GM21390 (cell line): ENCODE data around the gene UBE3B.

Source experiments
- ATAC-seq: cut with Tn5 transposase; IDR thresholded peaks from one replicate; pipeline ENCODE4 v1.9.1; 2021; ENCODE audit not compliant: unreplicated experiment

Gene UBE3B

DNA sequence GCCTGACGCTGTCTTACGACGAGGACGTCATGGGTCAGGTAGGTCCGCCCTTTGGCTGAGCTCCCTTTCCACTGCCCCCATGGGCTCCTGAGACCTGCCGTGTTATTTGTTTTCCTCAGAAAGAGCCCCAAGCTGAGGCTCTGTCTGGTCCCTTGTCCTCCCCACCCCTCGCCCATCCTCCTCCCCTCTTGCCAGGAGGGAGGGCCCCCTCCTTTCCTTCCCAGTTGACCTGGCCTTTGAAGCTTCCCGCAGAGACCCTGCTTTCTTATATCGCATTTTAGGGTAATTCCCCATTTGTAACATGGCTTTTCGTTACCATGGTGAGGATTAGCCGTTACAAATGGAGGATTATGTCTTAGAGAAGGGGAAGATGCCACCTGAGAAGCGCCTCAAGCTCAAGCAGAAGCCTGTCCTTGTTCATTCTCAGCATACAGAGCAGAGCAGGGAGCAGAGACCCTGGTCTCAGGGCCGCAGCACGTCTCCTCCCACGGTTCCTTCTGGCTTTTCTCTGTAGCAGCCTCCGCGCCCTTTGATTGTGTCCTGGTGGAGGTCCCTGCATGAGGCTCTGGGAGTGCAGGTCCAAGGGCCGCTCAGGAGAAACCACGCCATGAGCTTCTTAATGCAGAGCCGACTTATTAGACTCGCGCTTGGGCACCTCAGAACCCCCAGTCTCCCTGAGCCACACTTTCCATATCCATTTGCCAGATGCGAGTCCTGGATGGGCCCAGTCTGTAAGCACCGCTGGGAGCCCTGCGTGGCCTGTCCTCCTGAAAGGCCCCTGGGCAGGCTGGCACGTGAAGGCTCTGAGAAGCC lies 47.2 kb downstream of the UBE3B start:
- ATAC-seq, result no peak

DNA sequence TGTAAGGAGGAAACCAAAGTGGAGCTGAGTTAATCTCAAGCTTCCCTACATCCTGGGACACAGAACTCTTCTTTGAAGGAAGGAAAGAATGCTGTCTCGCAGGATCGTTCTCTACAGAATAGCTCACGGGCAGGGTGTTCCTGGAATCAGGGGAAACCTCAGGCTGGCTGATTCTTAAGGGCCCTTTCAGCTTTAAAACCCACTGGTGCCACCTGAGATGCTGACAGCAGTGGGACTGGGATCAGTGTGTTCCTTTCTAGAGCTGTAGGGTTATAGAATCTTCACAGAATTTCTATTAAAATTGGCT lies 47.8 kb downstream of the UBE3B start:
- ATAC-seq, result no peak

DNA sequence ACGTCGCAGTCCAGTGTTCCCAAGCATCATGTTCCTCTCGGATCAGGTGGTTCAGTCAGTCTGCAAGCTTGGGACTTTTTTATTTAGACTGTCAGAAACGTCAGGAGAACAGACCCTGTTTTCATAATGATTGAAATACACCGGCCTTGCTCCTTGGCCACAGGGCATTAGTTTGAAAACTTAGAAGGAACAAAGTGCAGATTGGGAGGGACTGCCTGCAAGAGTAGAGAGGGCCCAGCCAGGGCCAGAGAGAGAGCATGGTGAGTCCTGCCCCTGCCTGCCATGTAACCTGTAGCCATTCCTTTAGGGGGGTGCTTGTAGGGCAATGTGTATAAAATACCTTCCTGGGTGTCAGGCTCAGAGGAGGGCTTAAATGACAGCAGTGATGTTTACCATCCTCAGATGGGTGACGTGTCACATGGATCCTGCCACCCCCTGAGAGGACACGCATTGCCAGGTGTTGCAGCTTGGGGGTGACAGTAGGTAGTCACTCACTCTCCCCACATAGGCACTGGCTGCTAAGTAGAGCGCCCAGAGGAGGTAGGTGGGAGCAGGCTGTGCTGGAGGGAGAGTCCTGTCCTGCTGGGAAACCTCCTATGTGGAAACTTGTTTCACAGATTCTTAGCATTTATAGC lies 50.2 kb downstream of the UBE3B start:
- no peak for ATAC-seq

DNA sequence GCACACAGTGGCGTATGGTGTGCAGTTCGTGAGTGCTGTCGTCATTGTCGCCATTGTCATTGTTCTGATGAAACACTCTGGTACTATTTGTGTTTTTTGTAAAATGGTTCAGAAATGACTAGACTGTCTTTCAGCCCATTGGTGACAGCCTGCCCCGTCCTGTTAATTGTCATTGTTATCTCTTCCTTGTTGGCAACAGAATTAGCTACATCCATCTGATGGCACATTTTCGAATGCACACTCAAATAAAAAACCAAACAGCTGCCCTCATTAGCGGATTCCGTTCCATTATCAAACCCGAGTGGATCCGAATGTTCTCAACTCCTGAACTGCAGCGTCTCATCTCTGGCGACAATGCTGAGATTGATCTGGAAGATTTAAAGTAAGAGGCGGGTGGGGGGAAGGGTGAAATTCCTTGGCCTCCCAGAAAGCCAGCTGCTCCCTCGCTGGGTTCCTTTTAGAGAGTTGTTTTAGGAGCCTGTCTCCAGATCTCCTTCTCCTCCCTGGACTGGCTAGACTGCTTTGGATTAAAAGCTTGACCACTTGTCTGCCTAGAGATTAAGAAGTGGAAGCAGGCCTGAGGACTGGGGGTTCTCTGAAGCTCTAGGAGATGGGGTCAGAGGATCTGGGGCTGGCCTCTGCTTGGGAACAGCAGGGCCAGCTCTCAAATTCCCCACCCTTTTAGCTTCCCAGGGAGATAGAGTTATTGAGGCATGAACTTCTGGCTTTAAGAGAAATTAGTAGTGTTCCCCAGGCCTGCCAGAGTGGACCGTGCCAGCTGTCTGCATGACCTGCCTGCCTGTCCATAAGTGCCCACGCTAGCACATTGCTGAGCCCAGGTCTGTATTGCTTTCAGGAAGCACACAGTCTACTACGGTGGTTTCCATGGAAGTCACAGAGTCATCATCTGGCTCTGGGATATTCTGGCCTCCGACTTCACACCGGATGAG lies 52.5 kb downstream of the UBE3B start:
- ATAC-seq, result no peak

DNA sequence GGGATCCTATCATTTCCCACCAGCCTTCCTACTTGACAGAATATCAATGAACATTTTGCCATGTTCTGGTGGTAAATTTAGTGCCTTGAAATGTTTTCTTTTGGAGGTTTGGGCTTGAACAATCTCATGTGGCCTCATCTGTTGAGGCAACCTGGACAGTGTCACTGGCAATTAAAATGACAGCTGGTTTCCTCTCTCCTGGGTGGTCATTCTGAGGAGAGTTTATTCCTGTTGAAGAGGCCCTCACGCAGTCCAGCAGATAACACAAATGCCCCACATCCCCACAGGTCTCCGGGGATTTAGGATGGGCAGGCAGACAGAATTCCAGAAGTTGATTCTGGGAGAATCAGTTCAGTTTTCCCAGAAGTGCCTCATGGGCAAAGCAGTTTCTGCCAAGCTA lies 54.0 kb downstream of the UBE3B start:
- ATAC-seq, result no peak

DNA sequence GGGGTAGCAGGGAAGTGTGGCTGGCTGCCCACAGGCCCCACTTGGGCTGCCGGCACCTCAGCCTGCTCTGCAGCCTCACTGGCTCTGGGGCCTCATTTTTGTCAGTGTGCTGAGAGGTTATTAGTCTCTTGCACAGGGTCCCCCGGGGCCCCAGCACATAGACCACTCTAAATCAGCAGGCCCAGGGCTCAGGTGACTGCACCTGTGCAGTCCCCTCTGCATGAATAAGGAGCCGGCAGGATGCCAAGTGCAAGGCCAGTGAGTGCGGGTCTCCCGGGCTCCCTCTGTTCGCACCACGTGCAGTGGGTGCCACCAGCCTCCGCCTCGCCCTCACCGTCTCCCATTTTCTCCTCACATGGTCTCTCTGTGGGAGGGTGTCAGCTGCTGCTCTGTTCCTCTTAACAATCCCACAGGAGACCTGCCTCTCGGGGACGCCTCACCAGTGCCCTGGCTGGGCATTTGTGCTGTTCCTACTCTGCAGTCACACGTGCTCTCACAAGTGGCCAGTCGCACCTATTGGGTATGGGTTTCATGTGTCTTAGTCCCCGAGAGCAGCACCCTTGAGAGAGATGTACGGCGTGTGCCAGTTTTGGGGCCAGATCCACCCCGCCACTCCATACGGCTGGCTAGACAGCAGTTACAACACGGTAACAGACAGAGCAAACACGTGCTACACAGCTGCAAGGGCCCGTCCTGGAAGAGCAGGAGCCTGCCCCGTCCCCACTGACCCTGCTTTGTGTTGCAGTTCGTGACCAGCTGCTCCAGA lies 55.5 kb downstream of the UBE3B start:
- ATAC-seq, result no peak

DNA sequence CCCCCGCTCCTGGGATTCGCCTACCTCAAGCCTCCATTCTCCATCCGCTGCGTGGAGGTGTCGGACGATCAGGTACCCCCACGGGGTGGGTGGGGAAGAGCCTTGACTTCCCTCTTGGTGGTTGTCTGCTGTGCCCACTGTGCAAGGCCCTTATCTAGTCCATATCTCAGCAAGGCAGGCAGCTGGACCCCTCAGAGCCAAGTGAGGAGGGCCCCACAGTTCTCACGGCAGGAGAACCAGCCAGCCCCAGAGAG lies 56.0 kb downstream of the UBE3B start:
- ATAC-seq, result no peak

DNA sequence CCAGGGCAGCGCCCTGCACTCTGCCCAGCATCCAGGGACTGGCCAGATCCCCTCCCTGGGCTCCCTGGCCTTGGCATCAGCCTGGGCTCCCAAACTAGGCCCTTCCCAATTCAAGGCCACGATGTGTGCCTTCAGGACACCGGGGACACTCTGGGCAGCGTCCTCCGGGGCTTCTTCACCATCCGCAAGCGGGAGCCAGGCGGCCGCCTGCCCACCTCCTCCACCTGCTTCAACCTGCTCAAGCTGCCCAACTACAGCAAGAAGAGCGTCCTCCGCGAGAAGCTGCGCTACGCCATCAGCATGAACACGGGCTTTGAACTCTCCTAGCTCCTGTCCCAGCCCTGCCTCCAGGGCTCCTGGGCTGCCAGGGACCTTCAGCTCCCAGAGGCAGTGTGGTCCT lies 57.0 kb downstream of the UBE3B start:
- ATAC-seq, result no peak

DNA sequence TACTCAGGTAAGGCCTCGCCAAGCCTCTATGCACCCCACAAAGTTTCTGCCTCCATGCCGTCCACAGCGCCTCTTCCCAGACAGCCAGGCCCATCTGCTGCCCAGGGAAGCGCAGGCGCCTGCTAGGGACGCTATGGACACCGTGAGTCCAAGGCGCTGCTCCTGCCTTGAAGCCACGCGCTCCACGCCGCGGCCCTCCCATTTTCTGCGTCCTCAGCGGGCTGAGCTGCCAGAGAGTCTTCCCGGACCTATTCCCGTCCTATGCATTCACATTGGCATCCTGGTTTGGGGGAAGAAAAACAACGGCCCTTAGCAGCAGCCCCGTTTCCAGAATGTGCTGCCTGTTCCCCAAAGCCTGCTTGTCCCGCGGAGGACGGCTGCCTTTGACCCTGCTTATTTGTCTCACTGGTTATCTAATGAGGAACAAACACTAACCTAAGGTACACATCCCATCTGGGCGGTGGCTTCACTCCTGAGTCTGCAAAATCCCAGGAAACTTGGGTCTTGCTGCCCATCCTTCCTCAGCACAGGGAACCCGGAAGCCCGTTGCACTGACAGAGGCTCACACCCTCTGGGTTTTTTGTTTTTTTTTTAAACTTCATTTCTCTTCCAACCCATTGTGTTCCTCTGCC lies 57.9 kb downstream of the UBE3B start:
- ATAC-seq, result no peak

DNA sequence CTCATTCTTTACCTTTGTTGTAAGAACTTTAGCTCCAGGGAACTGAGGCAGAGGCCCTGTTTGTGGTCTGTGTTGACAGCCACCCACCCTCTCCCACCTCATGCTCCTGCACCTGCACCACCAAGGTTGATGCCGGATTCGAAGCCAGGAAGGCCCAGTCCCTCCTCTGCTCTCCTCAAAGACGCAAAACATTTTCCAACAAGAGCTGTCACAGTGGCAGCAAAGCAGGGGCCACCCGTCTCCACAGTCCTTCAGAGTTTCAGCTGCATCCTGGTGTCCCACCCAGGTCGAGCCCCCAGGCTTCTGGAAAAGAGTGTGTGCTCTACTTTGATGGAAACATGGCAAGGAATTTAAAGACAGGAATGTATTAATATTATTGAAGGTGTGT lies 58.4 kb downstream of the UBE3B start:
- ATAC-seq, result no peak

DNA sequence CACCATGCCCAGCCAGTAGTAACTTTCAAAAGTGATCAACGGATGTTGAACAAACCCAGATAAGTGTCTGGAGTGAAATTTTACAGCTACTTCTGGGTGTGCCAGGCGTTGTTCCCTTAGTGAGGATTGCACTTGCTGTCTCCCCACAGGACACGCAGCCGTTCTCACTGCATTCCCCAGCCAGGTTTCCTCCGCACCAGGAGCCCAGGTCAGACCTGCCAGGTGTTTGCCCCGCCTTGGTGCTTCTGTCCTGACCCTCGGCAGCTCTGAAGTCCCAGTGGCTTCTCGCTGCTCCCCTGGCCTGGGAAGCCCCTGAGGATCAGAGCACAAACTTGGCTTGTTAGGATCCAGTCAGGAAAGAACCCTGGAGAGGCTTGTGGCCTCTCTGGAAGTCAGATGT lies 59.7 kb downstream of the UBE3B start:
- no peak for ATAC-seq

DNA sequence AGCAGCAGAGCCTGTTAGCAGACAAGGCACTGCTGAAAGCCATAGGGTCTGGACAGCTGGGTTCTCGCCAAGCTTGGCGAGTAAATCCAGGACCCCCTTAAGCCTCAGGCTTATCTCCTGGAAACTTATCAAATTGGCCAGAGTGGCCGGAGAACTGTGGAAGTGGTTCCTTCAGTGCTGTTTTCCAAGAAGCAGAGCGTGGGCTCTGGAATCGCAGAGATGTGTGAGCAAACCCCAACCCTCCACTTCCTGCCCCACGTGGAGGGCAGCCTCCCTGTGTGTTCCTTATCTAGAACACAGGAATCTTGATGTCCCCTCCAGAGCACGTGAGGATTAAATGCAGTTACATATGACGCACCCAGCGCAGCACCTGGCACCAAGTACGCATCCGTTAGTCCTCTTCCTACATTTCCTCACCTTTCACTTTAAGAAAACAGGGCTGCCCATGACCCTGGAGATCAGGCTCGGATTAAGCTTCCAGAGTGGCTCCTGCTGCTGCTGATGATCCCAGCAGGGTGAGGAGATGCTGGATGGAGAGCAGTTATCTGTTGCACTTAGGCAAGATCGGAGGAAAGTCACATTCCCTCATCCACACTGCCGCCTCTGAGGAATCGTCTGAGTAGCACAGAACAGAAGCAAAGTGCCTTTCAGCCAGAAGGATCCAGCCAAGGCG lies 60.9 kb downstream of the UBE3B start:
- ATAC-seq, result no peak

DNA sequence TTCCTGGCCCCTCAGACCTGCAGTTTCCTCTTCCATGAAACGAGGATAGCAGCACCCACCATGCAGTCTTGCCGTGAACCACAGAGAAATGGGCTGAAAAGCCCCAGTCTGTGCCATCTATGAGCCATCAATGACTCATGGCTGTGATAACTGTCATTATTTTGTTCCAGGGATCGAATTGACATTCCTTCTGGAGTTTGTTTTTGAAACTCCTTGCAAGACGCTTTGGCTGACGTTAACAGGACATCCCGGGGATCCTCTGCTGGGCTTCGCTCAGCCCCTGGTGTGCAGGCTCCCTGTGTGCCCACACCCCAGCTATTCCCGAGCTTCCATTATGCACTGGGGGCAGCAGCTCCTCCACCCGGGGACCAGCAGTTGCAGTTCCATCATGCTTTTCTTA lies 62.1 kb downstream of the UBE3B start:
- ATAC-seq, result no peak

DNA sequence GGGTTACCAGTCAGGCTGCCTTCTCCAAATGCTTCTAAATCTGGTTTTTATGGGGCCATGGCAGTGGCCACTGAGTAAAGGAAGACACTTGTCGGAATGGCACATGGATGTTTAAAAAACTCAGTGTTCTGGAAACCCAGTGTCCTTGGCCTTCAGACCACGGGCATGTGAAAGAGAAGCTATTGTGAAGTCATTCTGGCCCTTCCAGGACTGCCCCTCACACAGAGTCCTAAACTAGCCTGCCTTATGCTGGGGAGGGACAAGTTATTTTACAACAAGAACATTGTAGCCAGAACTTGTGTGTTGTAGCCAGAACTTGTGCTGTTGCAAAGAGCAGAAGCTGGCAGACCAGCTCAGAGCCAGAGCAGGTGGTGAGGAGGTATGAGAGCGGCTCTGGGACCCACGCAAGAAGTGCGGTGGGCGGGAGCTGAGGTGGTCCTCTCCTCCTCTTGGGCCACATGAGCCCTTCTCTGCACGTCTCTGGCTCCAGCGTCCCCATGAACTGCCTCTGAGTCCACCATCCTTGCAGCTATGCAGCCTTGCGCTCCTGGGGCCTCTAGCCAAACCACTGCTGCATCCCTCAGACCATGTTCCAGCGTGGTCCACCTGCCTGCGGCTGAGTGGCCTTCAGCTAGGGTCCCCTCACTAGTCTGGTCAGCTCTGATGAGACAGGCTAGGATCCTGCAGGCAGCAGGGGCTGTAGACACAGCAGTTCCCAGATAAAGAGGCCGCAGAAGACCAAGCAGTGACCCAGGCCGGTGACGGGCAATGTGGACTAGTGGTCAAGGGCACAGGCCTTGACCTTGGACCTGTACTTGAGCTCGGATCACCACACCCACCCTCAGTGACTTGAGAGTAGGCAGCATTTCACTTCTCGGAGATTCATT lies 63.3 kb downstream of the UBE3B start:
- no peak for ATAC-seq

DNA sequence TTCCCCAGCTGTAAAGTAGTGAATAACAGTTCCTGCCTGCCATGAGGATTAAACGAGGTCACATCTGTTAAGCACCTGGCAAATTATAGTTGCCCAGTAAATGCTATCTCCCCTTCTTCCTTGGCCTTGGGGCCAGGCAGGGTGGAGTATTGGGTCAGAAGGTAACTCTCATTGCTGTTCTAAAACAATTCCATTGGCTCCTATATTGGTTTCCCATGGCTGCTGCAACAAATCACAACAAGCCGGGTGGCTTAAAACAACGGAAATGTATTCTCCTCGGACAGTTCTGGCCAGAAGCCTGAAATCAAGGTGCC lies 63.9 kb downstream of the UBE3B start:
- ATAC-seq, result no peak

DNA sequence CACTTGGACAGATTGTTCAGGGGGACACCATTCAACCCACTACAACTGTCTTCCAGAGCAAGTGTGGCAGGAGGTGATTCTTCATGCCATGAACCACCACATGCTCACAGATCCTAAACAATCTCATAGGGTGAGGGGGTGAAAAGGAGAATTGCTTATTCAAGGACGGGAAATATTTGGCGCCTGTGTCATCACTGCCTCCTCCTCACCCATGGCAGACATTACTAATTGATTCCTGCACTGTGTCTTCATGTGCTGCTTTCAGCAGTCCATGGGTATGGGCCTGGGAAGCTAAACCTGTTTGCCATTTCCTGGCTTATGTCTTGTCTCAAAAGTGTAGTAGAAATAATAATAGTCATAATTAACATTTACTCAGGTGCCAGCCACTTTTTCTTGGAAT lies 64.6 kb downstream of the UBE3B start:
- ATAC-seq, result no peak

DNA sequence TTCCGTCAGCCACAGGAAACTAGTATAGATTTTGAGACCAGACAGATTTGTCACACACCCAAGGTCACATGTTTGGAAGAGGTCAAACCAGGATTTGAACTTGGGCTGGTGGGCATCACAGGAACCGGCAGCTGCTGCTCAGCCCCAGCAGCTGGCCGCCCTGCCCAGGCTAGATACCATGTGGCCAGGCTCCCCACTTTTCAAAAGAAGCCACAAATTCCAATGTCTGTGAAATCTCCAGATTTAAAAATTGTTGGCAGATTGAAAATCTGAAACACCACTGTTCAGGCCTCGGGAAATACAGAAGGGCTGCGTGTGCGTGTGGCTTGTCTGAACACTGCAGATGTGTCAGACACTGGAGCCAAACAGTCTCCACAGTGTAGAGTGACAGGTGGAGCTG lies 65.4 kb downstream of the UBE3B start:
- no peak for ATAC-seq

DNA sequence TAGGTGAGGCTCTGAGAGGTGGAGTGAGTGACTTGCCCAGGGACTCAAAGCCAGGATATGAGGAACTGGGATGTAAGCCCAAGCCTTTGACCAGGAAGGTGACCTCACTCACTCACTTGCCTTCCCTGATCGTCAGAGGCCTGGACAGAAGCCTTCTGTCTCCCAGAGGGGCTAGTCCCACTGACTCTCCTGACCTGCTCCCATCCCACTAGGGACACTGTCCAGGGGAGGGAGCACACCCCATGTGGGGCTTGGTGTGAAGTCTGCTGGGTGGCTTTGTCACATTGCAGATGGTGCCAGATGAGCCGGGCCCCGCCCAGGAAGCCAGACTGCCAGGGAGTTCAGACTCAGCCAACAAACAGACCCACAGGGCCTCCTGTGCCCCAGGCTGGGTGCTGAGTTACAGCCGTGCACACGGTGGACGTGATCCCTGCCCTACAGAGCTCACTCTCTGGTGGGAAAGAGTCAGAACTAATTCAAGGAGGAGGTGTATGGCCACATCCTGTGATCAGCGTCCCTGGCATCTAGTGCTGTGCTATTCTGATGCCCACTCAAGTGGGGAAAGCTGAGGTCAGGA lies 67.6 kb downstream of the UBE3B start:
- no peak for ATAC-seq

DNA sequence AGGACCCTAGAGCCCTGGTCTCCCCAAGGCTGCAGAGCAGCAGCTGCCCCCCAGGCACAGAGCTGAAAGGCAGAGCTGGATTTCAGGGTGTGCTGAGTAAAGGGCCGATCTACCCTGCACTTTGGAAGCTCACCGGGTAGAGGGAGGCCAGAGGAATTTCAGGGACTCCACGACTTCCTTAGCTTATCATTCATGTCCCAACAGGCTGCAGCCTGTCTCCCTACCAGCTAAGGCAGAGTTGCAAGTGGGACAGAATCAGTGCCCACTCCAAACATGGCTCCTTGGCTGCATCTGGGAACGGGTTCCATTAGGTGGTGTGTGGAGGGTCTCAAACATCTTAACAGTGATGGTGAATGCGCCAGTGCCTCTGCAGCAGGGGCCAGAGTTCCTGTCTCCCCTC lies 68.4 kb downstream of the UBE3B start:
- no peak for ATAC-seq
